ENCODE measurements around the gene ABO. TPM values are rescaled to one million over a fixed set of nuclear protein-coding genes. Genes with fewer than 3 reads are reported as not detected.

ABO gene
- total RNA-seq, 1 experiment from 2014 or later = 0.37 TPM

- H3K4me2 ChIP-seq (ENCODE audit: insufficient read depth, insufficient read length, low read length) = no peak overlapping the region
- H3K4me1 Mint-ChIP-seq = no peaks in the 10 kb centered on the region
- H3K14ac ChIP-seq (ENCODE audit: insufficient read depth, low read length) = no peak overlapping the region
- H3K27ac Mint-ChIP-seq = no peak overlapping the region
- H4K5ac ChIP-seq (ENCODE audit: insufficient read length, low read depth, low read length) = no peak overlapping the region
- no peak overlapping the region for H3K4ac ChIP-seq (ENCODE audit: low read depth, low read length)
- no peak for TF ChIP-seq CTCF (conservative IDR thresholded peaks at IDR 0.05)
- no peaks in the 10 kb centered on the region for H3K36me3 Mint-ChIP-seq (ENCODE audit: insufficient read depth in 1 of 3, low read depth in 3 of 3)
- DNase-seq = no peak
- H3K4me1 ChIP-seq (ENCODE audit: insufficient read depth, low read length) = no peaks in the 10 kb centered on the region
- H2BK120ac ChIP-seq (ENCODE audit: low read depth, low read length, poor library complexity, severe bottlenecking) = no peak overlapping the region
- peaks cover 94% of the 10 kb centered on the region for H3K27me3 Mint-ChIP-seq (ENCODE audit: low read depth)
- H4K91ac ChIP-seq (ENCODE audit: insufficient read length, low read depth, low read length) = no peak overlapping the region
- H3K23ac ChIP-seq (ENCODE audit: insufficient read length, low read depth, low read length) = no peak overlapping the region
- no peak overlapping the region for H3K18ac ChIP-seq (ENCODE audit: insufficient read length, low read depth, low read length)
- no peaks in the 10 kb centered on the region for H3K79me1 ChIP-seq (ENCODE audit: insufficient read depth, low read depth, low read length, poor library complexity, severe bottlenecking)
- no peaks in the 10 kb centered on the region for H3K23me2 ChIP-seq (ENCODE audit: insufficient read length, low read depth, low read length, poor library complexity, severe bottlenecking)
- no peak overlapping the region for H3K27ac ChIP-seq (ENCODE audit: insufficient read length, low read depth, low read length)
- H3K4me3 Mint-ChIP-seq = no peak overlapping the region
- no peak overlapping the region for H2AK5ac ChIP-seq (ENCODE audit: insufficient read length, low read length)
- no peak overlapping the region for H2BK15ac ChIP-seq (ENCODE audit: low read depth, low read length)
- H3K9me3 ChIP-seq (ENCODE audit: control insufficient read depth, low read depth, low read length) = no peaks in the 10 kb centered on the region
- H2AFZ ChIP-seq (ENCODE audit: low read length) = no peak overlapping the region
- WGBS (ENCODE audit: extremely low coverage, insufficient read length, low lambda C conversion rate) = no CpG with 5 or more reads among the region's 7 CpGs
- H2BK5ac ChIP-seq (ENCODE audit: insufficient read length, low read length) = no peak overlapping the region
- H2BK20ac ChIP-seq (ENCODE audit: low read depth, low read length, poor library complexity, severe bottlenecking) = no peak overlapping the region
- peaks cover 11% of the 10 kb centered on the region in 2 experiments; a peak in 4 of 5 replicates for H3K9me3 Mint-ChIP-seq
- H4K20me1 ChIP-seq (ENCODE audit: control insufficient read depth, insufficient read depth, insufficient read length) = no peaks in the 10 kb centered on the region
- peaks cover 8% of the 10 kb centered on the region; the same call in 1 of the 2 replicates for H3K27me3 ChIP-seq (ENCODE audit: insufficient read depth, low read length)
- no peaks in the 10 kb centered on the region for H3K79me2 ChIP-seq (ENCODE audit: insufficient read depth, low read length)
- no peak overlapping the region for H4K8ac ChIP-seq (replicated peaks; ENCODE audit: insufficient read length, low read depth, low read length)
- no peak overlapping the region for H3K9ac ChIP-seq (ENCODE audit: extremely low read depth, insufficient read length, low read length)
- no peak overlapping the region for H2BK12ac ChIP-seq (ENCODE audit: insufficient read length, low read depth, low read length)
- H3K56ac ChIP-seq (ENCODE audit: insufficient read length, low read depth, low read length) = no peak overlapping the region
- no peak overlapping the region for H3T11ph ChIP-seq (ENCODE audit: low read length)
Measured at GRCh38 chr9:133210609-133211008, 64.4 kb downstream of the ABO start.

Data from H9 (cell line).